Stimulated activated CD8-positive, alpha-beta memory T cell treated with anti-CD3 and anti-CD28 coated beads, Interleukin-4, amount 100 ng/mL, for 48 hours (primary cell): ENCODE data around the gene STOML1.

Experiments used
- DNase-seq: peaks from one replicate; pipeline ENCODE4 v3.0.0-alpha.2; 2020

STOML1 gene

GRCh38 chr15:74013374-74013894 lies 21.3 kb upstream of the STOML1 start:
- no peak for DNase-seq

- no peak for DNase-seq
These were observed 19.5 kb upstream of the STOML1 start for GRCh38 chr15:74011610-74012009.

- no peak for DNase-seq
These were observed 18.9 kb upstream of the STOML1 start for GRCh38 chr15:74010929-74011540.

- no peak for DNase-seq
These were observed 16.8 kb upstream of the STOML1 start for GRCh38 chr15:74008901-74009300.

- no peak for DNase-seq
These were observed 15.8 kb upstream of the STOML1 start for GRCh38 chr15:74007820-74008371.

GRCh38 chr15:74006774-74007639 lies 14.9 kb upstream of the STOML1 start:
- no peak for DNase-seq

- DNase-seq, result no peak
These were observed 5.9 kb upstream of the STOML1 start for GRCh38 chr15:73997986-73998385.

- DNase-seq, result no peak
These were observed 4.8 kb upstream of the STOML1 start for GRCh38 chr15:73996939-73997338.

GRCh38 chr15:73996267-73996666 lies 4.2 kb upstream of the STOML1 start:
- DNase-seq, result no peak

- DNase-seq, result peak; percentile 43
These were observed 3.0 kb upstream of the STOML1 start for GRCh38 chr15:73994912-73995622.

- peak; percentile 96 for DNase-seq
These were observed 2.4 kb upstream of the STOML1 start, which contains the start of gene PML for GRCh38 chr15:73994413-73994883. Gene PML (plus strand): TSS chr15:73994716. CDS start chr15:73994813, 97 bp downstream.

GRCh38 chr15:73993211-73993994 lies 1.3 kb upstream of the STOML1 start:
- DNase-seq, result peak; percentile 25

GRCh38 chr15:73992594-73992898 lies 451 bp upstream of the STOML1 start:
- DNase-seq, result no peak

- DNase-seq, result peak; percentile 18
These were observed 835 bp downstream of the STOML1 start for GRCh38 chr15:73991260-73991659.

GRCh38 chr15:73990250-73991005 lies 1.7 kb downstream of the STOML1 start:
- no peak for DNase-seq

GRCh38 chr15:73989001-73989798 lies 2.9 kb downstream of the STOML1 start:
- no peak for DNase-seq

GRCh38 chr15:73988445-73988969 lies 3.6 kb downstream of the STOML1 start:
- no peak for DNase-seq

- no peak for DNase-seq
These were observed 4.2 kb downstream of the STOML1 start for GRCh38 chr15:73987681-73988444.

GRCh38 chr15:73987250-73987649 lies 4.8 kb downstream of the STOML1 start:
- no peak for DNase-seq

GRCh38 chr15:73986776-73987056 lies 5.4 kb downstream of the STOML1 start:
- DNase-seq, result no peak
